ENCODE data around the gene ANGPTL8.

Gene ANGPTL8

GRCh38 chr19:11252665-11253355 is 13.4 kb downstream of the ANGPTL8 start:
- Histone ChIP-seq H3K4me3 (no peak overlapping the region), H3K27ac (peak overlapping the region in 6 of 21 experiments; percentile 26 to 76 (median 42))

GRCh38 chr19:11254666-11255065 is 15.2 kb downstream of the ANGPTL8 start:
- Histone ChIP-seq H3K27ac (peak overlapping the region in 1 of 21 experiments; percentile 29), H3K4me3 (no peak overlapping the region)

GRCh38 chr19:11256189-11256588 is 16.8 kb downstream of the ANGPTL8 start:
- no peak overlapping the region for H3K4me3 ChIP-seq
- H3K27ac ChIP-seq, result peak overlapping the region in 3 of 21 experiments; percentile 16 to 22 (median 19)

- H3K27ac ChIP-seq, result no peak overlapping the region
- no peak overlapping the region for H3K4me3 ChIP-seq
Observed at GRCh38 chr19:11257846-11258380, 18.5 kb downstream of the ANGPTL8 start.

GRCh38 chr19:11260996-11261395 is 21.6 kb downstream of the ANGPTL8 start:
- peak overlapping the region in 7 of 21 experiments; percentile 82 to 94 (median 90) for H3K27ac ChIP-seq
- H3K4me3 ChIP-seq, result peak overlapping the region in 3 of 7 experiments; percentile 59 to 74 (median 67)

GRCh38 chr19:11261431-11261970 is 22.1 kb downstream of the ANGPTL8 start:
- peak overlapping the region; percentile 59 to 88 (median 69) for H3K4me3 ChIP-seq
- peak overlapping the region; percentile 52 to 94 (median 82) for H3K27ac ChIP-seq

- Histone ChIP-seq H3K27ac (peak within 1 kb of the TSS; percentile 52 to 94 (median 82)), H3K4me3 (peak within 1 kb of the TSS; percentile 59 to 88 (median 69))
Observed at GRCh38 chr19:11261971-11262839, 22.8 kb downstream of the ANGPTL8 start, which contains the start of gene DOCK6. DOCK6 (minus strand) TSS chr19:11262524; CDS start chr19:11262440, 84 bp downstream.

- Histone ChIP-seq H3K27ac (peak overlapping the region in 2 of 21 experiments; percentile 71 to 94), H3K4me3 (no peak overlapping the region)
Observed at GRCh38 chr19:11263726-11264125, 24.3 kb downstream of the ANGPTL8 start.

- peak overlapping the region in 18 of 21 experiments; percentile 26 to 94 (median 76) for H3K27ac ChIP-seq
- H3K4me3 ChIP-seq, result no peak overlapping the region
Observed at GRCh38 chr19:11264452-11265176, 25.2 kb downstream of the ANGPTL8 start.

GRCh38 chr19:11265177-11265784 is 25.9 kb downstream of the ANGPTL8 start:
- Histone ChIP-seq H3K27ac (peak overlapping the region in 19 of 21 experiments; percentile 26 to 94 (median 76)), H3K4me3 (no peak overlapping the region)

GRCh38 chr19:11265785-11266236 is 26.4 kb downstream of the ANGPTL8 start:
- Histone ChIP-seq H3K27ac (peak overlapping the region in 16 of 21 experiments; percentile 48 to 94 (median 76)), H3K4me3 (no peak overlapping the region)

- Histone ChIP-seq H3K27ac (peak overlapping the region in 2 of 21 experiments; percentile 17 to 69), H3K4me3 (no peak overlapping the region)
Observed at GRCh38 chr19:11267316-11268085, 28.1 kb downstream of the ANGPTL8 start.

GRCh38 chr19:11268783-11269267 is 29.4 kb downstream of the ANGPTL8 start:
- Histone ChIP-seq H3K4me3 (no peak overlapping the region), H3K27ac (peak overlapping the region in 14 of 21 experiments; percentile 3 to 73 (median 26))

- H3K4me3 ChIP-seq, result no peak overlapping the region
- H3K27ac ChIP-seq, result peak overlapping the region in 12 of 21 experiments; percentile 3 to 73 (median 32)
Observed at GRCh38 chr19:11269408-11269807, 30.0 kb downstream of the ANGPTL8 start.

- Histone ChIP-seq H3K27ac (no peak overlapping the region), H3K4me3 (no peak overlapping the region)
Observed at GRCh38 chr19:11273296-11273695, 33.9 kb downstream of the ANGPTL8 start.

- no peak overlapping the region for H3K27ac ChIP-seq
- H3K4me3 ChIP-seq, result no peak overlapping the region
Observed at GRCh38 chr19:11273989-11274388, 34.6 kb downstream of the ANGPTL8 start.

GRCh38 chr19:11274533-11275086 is 35.2 kb downstream of the ANGPTL8 start:
- Histone ChIP-seq H3K4me3 (no peak overlapping the region), H3K27ac (no peak overlapping the region)
